Stimulated activated naive B cell treated with anti-CD40 and anti-IgM and Interleukin-4, amounts not matched to agents 10 μg/mL and 1 μg/mL and 100 μg/mL, for 72 hours (primary cell): ENCODE data around the gene A1CF.
"Not testable (repeated sequence)": the region's sequence is repeated elsewhere in the genome, so short reads cannot be mapped to it uniquely, and the experiment has no call there.

Experiments
- ATAC-seq, 2 donors: fragments of 150-1000 bp; cut with Tn5 transposase; replicated peaks; 2 replicates each; pipeline ENCODE4 v1.10.0; 2021; ENCODE audit warnings: moderate library complexity in 1 of 2
- DNase-seq: peaks from one replicate; pipeline ENCODE4 v3.0.0; 2021
- H3K27ac Mint-ChIP-seq: one replicate; pipeline ENCODE4 v1.8.0; 2022; ENCODE audit warnings: mild to moderate bottlenecking, mixed read lengths
- H3K27me3 Mint-ChIP-seq, 2 donors: one replicate each; pipeline ENCODE4 v1.8.0; 2022; ENCODE audit warnings: mixed read lengths in 2 of 2
- H3K36me3 Mint-ChIP-seq, 2 donors: one replicate each; pipeline ENCODE4 v1.8.0; 2022; ENCODE audit warnings: mixed read lengths in 2 of 2, mild to moderate bottlenecking in 1 of 2
- H3K4me1 Mint-ChIP-seq, 2 donors: one replicate each; pipeline ENCODE4 v1.8.0; 2022; ENCODE audit warnings: mixed read lengths in 2 of 2, mild to moderate bottlenecking in 1 of 2
- H3K4me3 Mint-ChIP-seq, 2 donors: one replicate each; pipeline ENCODE4 v1.8.0; 2022; ENCODE audit warnings: mild to moderate bottlenecking in 2 of 2, mixed read lengths in 2 of 2, moderate library complexity in 1 of 2
- H3K9me3 Mint-ChIP-seq, 2 donors: one replicate each; pipeline ENCODE4 v1.8.0; 2022; ENCODE audit warnings: mixed read lengths in 2 of 2, mild to moderate bottlenecking in 1 of 2

A1CF gene

GRCh38 chr10:50794490-50794889 lies 90.9 kb downstream of the A1CF start:
- no peak for DNase-seq
- no peak for ATAC-seq
- H3K27me3 Mint-ChIP-seq, result peaks cover 6 to 33% of the 10 kb centered on the region in 2 donors
- H3K27ac Mint-ChIP-seq, result no peak overlapping the region
- no peaks in the 10 kb centered on the region for H3K4me1 Mint-ChIP-seq
- no peaks in the 10 kb centered on the region for H3K9me3 Mint-ChIP-seq
- H3K36me3 Mint-ChIP-seq, result no peaks in the 10 kb centered on the region
- no peak overlapping the region for H3K4me3 Mint-ChIP-seq

- Mint-ChIP-seq H3K27me3 (peaks cover 12 to 22% of the 10 kb centered on the region in 2 donors), H3K4me1 (peaks cover 0 to 5% of the 10 kb centered on the region in 2 donors), H3K36me3 (peaks cover 0 to 9% of the 10 kb centered on the region in 2 donors), H3K4me3 (no peak overlapping the region), H3K27ac (no peak overlapping the region), H3K9me3 (peaks cover 6 to 7% of the 10 kb centered on the region in 2 donors)
- ATAC-seq (peak; percentile 34 to 54), DNase-seq (no peak)
These were observed 96.2 kb downstream of the A1CF start for GRCh38 chr10:50788951-50789945.

DNA sequence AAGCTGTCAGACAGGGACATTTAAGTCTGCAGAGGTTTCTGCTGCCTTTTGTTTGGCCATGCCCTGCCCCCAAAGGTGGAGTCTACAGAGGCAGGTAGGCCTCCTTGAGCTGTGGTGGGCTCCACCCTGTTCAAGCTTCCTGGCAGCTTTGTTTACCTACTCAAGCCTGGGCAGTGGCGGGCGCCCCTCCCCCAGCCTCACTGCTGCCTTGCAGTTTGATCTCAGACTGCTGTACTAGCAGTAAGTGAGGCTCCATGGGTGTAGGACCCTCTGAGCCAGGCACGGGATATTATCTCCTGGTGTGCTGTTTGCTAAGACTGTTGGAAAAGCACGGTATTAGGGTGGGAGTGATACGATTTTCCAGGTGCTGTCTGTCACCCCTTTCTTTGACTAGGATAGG lies 97.5 kb downstream of the A1CF start:
- not testable (repeated sequence) for H3K36me3 Mint-ChIP-seq, H3K4me3 Mint-ChIP-seq, H3K27ac Mint-ChIP-seq, H3K4me1 Mint-ChIP-seq, H3K9me3 Mint-ChIP-seq, DNase-seq, ATAC-seq
- H3K27me3 Mint-ChIP-seq, result peaks cover 4 to 22% of the 10 kb centered on the region in 2 donors

DNA sequence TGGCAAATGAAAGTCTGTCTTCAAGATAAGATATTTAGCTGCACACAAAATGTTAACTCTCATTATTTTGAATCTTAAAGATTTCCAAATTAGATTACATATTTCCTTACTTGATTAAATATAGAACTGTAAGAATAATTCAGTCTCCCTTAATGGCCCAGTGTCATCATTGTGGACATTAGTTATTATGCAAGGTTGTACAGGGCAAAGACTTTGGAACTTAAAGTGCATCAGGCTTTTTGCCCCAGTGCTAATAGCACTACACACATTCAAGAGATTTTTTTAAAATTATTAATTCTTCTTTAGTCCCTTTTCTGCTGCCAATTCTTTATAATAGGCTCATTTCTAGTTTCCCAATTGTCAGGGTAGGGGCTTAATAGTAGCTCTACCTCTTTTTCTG lies 103.4 kb downstream of the A1CF start:
- not testable (repeated sequence) for H3K27ac Mint-ChIP-seq, H3K4me1 Mint-ChIP-seq, ATAC-seq, H3K4me3 Mint-ChIP-seq, H3K36me3 Mint-ChIP-seq, DNase-seq, H3K9me3 Mint-ChIP-seq
- peaks cover 4 to 15% of the 10 kb centered on the region in 2 donors for H3K27me3 Mint-ChIP-seq

DNA sequence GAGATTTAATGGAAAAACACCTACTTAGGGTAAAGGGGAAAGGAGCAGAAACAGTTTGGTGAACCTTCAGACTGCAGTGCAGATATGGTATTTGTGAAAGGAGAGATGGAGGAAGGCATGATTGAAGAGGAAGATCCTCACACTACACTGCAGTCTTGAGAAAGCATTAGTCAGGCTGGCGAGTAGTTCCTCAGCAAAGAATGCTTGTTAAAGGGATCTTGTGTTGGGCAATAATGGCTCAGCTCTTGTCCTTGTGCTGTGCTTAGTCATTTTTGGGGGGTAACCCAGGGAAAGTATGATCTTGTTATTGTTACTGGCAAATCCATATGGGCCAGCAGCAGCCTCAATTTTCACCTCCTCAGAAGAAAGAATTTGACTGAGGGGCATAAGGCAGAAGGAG lies 105.4 kb downstream of the A1CF start:
- not testable (repeated sequence) for DNase-seq, H3K27ac Mint-ChIP-seq, H3K4me3 Mint-ChIP-seq, H3K9me3 Mint-ChIP-seq, H3K4me1 Mint-ChIP-seq, H3K27me3 Mint-ChIP-seq, ATAC-seq, H3K36me3 Mint-ChIP-seq

GRCh38 chr10:50774868-50775267 lies 110.6 kb downstream of the A1CF start:
- ATAC-seq, H3K4me1 Mint-ChIP-seq, DNase-seq, H3K27ac Mint-ChIP-seq, H3K9me3 Mint-ChIP-seq, H3K36me3 Mint-ChIP-seq, H3K27me3 Mint-ChIP-seq, H3K4me3 Mint-ChIP-seq: not testable (repeated sequence)

DNA sequence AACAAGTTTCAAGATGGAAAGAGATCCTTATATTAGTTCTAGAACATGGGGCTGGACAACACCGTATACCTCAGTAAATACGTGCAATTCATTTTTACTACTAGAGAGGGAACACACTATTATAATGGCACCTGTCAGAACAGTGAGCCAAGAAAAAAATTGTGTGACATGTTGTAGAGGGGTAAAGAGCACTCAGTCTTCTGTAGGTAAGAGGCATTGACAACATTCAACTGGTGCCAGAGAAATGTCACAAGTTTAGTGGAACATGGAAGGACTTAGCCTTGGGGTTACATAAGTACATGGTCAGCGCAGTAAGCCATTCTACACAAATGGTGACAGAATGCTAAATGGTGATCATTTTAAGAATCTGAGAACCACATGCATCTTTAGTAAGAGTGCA lies 113.4 kb downstream of the A1CF start:
- H3K27ac Mint-ChIP-seq, H3K27me3 Mint-ChIP-seq, DNase-seq, H3K4me1 Mint-ChIP-seq, H3K9me3 Mint-ChIP-seq, H3K36me3 Mint-ChIP-seq, H3K4me3 Mint-ChIP-seq, ATAC-seq: not testable (repeated sequence)

GRCh38 chr10:50766774-50767513 lies 118.5 kb downstream of the A1CF start:
- not testable (repeated sequence) for H3K4me3 Mint-ChIP-seq, H3K9me3 Mint-ChIP-seq, DNase-seq, H3K4me1 Mint-ChIP-seq, H3K27me3 Mint-ChIP-seq, H3K36me3 Mint-ChIP-seq, H3K27ac Mint-ChIP-seq, ATAC-seq
